HUES6 (cell line): ENCODE data around the gene IGSF23.
"Not testable (repeated sequence)": the region's sequence is repeated elsewhere in the genome, so short reads cannot be mapped to it uniquely, and the experiment has no call there.

Experiments used
- H3K27ac ChIP-seq: 2 replicates; pipeline ENCODE4 v1.7.0; 2013; ENCODE audit warnings: low read depth, mild to moderate bottlenecking, low read length, inconsistent platforms
- H3K27me3 ChIP-seq: 2 replicates; pipeline ENCODE4 v1.6.1; 2013; ENCODE audit warnings: low read length; ENCODE audit not compliant: control insufficient read depth, insufficient read depth
- H3K36me3 ChIP-seq: 2 replicates; pipeline ENCODE4 v1.6.1; 2013; ENCODE audit warnings: low read length; ENCODE audit not compliant: control insufficient read depth, insufficient read depth
- H3K4me1 ChIP-seq: 2 replicates; pipeline ENCODE4 v1.6.1; 2013; ENCODE audit warnings: low read length; ENCODE audit not compliant: control insufficient read depth, insufficient read depth
- H3K4me3 ChIP-seq: 2 replicates; pipeline ENCODE4 v1.5.1; 2013; ENCODE audit warnings: low read depth, low read length
- H3K9ac ChIP-seq: one replicate; pipeline ENCODE4 v1.6.1; 2013; ENCODE audit warnings: mild to moderate bottlenecking, low read length
- H3K9me3 ChIP-seq: 2 replicates; pipeline ENCODE4 v1.6.1; 2013; ENCODE audit warnings: low read depth, low read length; ENCODE audit not compliant: control insufficient read depth, insufficient read depth

Gene IGSF23

GRCh38 chr19:44628793-44629192 lies 15.4 kb downstream of the IGSF23 start:
- no peaks in the 10 kb centered on the region; the same call in 1 of the 2 replicates for H3K9me3 ChIP-seq
- H3K27ac ChIP-seq, result no peak overlapping the region
- H3K4me1 ChIP-seq, result peaks cover 17% of the 10 kb centered on the region

GRCh38 chr19:44631611-44632010 lies 18.2 kb downstream of the IGSF23 start:
- H3K9me3 ChIP-seq, H3K27ac ChIP-seq, H3K4me3 ChIP-seq, H3K27me3 ChIP-seq, H3K9ac ChIP-seq, H3K36me3 ChIP-seq: not testable (repeated sequence)
- H3K4me1 ChIP-seq, result peaks cover 19% of the 10 kb centered on the region

More at GRCh38 chr19:44628793-44629192, 15.4 kb downstream of the IGSF23 start:
- H3K4me3 ChIP-seq, result no peak overlapping the region
- peaks cover 4% of the 10 kb centered on the region for H3K36me3 ChIP-seq
- H3K27me3 ChIP-seq, result no peaks in the 10 kb centered on the region
- H3K9ac ChIP-seq, result no peak overlapping the region

GRCh38 chr19:44634058-44634457 lies 20.7 kb downstream of the IGSF23 start:
- not testable (repeated sequence) for H3K9ac ChIP-seq

GRCh38 chr19:44634785-44635184 lies 21.4 kb downstream of the IGSF23 start:
- Histone ChIP-seq H3K36me3 (no peaks in the 10 kb centered on the region; the same call in 1 of the 2 replicates), H3K9me3 (peaks cover 4% of the 10 kb centered on the region; the same call in 1 of the 2 replicates), H3K9ac (no peak overlapping the region), H3K27me3 (no peaks in the 10 kb centered on the region), H3K27ac (no peak overlapping the region), H3K4me1 (peaks cover 19% of the 10 kb centered on the region), H3K4me3 (no peak overlapping the region)

More at GRCh38 chr19:44634058-44634457, 20.7 kb downstream of the IGSF23 start:
- not testable (repeated sequence) for H3K36me3 ChIP-seq, H3K9me3 ChIP-seq, H3K27me3 ChIP-seq, H3K4me3 ChIP-seq, H3K27ac ChIP-seq
- peaks cover 19% of the 10 kb centered on the region for H3K4me1 ChIP-seq

GRCh38 chr19:44635581-44636438 lies 22.4 kb downstream of the IGSF23 start:
- Histone ChIP-seq H3K4me1 (peaks cover 19% of the 10 kb centered on the region), H3K36me3 (no peaks in the 10 kb centered on the region), H3K9me3 (peaks cover 4% of the 10 kb centered on the region; the same call in 1 of the 2 replicates), H3K27me3 (no peaks in the 10 kb centered on the region), H3K9ac (no peak overlapping the region), H3K4me3 (no peak overlapping the region), H3K27ac (no peak overlapping the region)

- Histone ChIP-seq H3K9ac (no peak overlapping the region), H3K36me3 (no peaks in the 10 kb centered on the region), H3K27ac (no peak overlapping the region), H3K4me1 (peaks cover 19% of the 10 kb centered on the region), H3K9me3 (peaks cover 4% of the 10 kb centered on the region; the same call in 1 of the 2 replicates), H3K4me3 (no peak overlapping the region), H3K27me3 (no peaks in the 10 kb centered on the region)
Observed at GRCh38 chr19:44636439-44637389, 23.4 kb downstream of the IGSF23 start.

GRCh38 chr19:44637390-44637764 lies 24.0 kb downstream of the IGSF23 start:
- Histone ChIP-seq H3K27me3 (no peaks in the 10 kb centered on the region), H3K36me3 (no peaks in the 10 kb centered on the region), H3K9me3 (peaks cover 4% of the 10 kb centered on the region; the same call in 1 of the 2 replicates), H3K9ac (no peak overlapping the region), H3K4me1 (peaks cover 16% of the 10 kb centered on the region), H3K4me3 (no peak overlapping the region), H3K27ac (no peak overlapping the region)

- no peaks in the 10 kb centered on the region for H3K36me3 ChIP-seq
- no peaks in the 10 kb centered on the region for H3K4me1 ChIP-seq
- H3K4me3 ChIP-seq, result no peak overlapping the region
- no peak overlapping the region for H3K27ac ChIP-seq
- H3K9me3 ChIP-seq, result no peaks in the 10 kb centered on the region
- no peak overlapping the region for H3K9ac ChIP-seq
- no peaks in the 10 kb centered on the region for H3K27me3 ChIP-seq
Observed at GRCh38 chr19:44640518-44640917, 27.2 kb downstream of the IGSF23 start.

DNA sequence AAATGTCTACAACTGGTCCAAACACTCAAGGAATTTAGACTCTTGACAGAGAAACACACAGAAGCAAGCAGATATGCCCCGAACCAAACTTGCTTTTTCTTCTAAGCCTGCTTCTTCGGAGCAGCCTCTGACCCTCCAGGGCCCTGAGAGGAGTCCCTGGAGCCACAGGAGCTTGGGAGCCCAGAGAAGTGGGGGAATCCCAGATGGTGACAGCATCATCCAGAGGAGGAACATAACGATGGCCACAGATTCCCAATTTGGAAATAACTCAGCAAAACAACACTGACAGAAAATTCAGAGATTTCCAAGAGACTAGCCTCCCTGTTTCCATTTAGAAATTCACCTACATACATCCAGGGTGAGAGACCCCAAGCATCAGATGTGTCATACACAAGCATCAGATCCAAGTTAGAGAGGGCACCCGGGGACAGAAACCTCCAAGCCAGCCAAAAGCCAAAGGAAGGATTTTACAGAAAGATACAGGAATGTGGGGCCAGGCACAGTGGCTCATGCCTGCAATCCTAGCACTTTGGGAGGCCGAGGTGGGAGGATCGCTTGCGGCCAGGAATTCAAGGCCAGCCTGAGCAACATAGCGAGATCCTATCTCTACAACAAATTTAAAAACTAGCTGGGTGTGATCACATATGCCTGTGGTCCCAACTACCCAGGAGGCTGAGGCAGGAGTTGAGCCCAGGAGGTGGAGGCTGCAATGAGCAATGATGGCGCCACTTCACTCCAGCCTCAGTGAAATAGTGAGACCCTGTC lies 28.3 kb downstream of the IGSF23 start:
- Histone ChIP-seq H3K4me1 (no peaks in the 10 kb centered on the region), H3K9me3 (no peaks in the 10 kb centered on the region), H3K27ac (no peak overlapping the region)

GRCh38 chr19:44642377-44642776 lies 29.0 kb downstream of the IGSF23 start:
- H3K9me3 ChIP-seq, result no peaks in the 10 kb centered on the region
- H3K4me3 ChIP-seq, result no peak overlapping the region
- no peaks in the 10 kb centered on the region for H3K27me3 ChIP-seq
- no peaks in the 10 kb centered on the region for H3K4me1 ChIP-seq
- H3K27ac ChIP-seq, result no peak overlapping the region
- no peak overlapping the region for H3K9ac ChIP-seq
- H3K36me3 ChIP-seq, result peaks cover 15% of the 10 kb centered on the region

More for the DNA sequence above, 28.3 kb downstream of the IGSF23 start:
- no peak overlapping the region for H3K9ac ChIP-seq
- no peak overlapping the region for H3K4me3 ChIP-seq
- H3K36me3 ChIP-seq, result peaks cover 9% of the 10 kb centered on the region
- no peaks in the 10 kb centered on the region for H3K27me3 ChIP-seq
